GM23338 (cell line): ENCODE data around the gene MRPS18C. TPM values are rescaled to one million over a fixed set of nuclear protein-coding genes. Genes with fewer than 3 reads are reported as not detected.

ENCODE experiments used
- ATAC-seq: fragments of 200-7000 bp; cut with Tn5 transposase; 3 replicates; pipeline ENCODE4 v1.9.1; 2020
- DNase-seq: peaks from one replicate; pipeline ENCODE4 v3.0.0-alpha.2; 2015; ENCODE audit warnings: low spot score
- H2AFZ ChIP-seq: fragments of 200-600 bp; sonication (generic); 2 replicates; pipeline ENCODE4 v1.8.0; 2016; ENCODE audit warnings: antibody characterized with exemption, mild to moderate bottlenecking, moderate library complexity
- H3F3A ChIP-seq: fragments of 200-600 bp; sonication (generic); replicated peaks from 2 replicates; pipeline ENCODE4 v1.8.0; 2017; ENCODE audit warnings: antibody characterized with exemption, mixed run types, low read depth
- H3K27ac ChIP-seq: fragments of 200-600 bp; sonication (generic); 2 replicates; pipeline ENCODE4 v1.6.1; 2016; ENCODE audit warnings: low read depth
- H3K27me3 ChIP-seq: fragments of 200-600 bp; sonication (generic); 2 replicates; pipeline ENCODE4 v1.8.0; 2016; ENCODE audit warnings: mild to moderate bottlenecking, mixed run types, moderate library complexity; ENCODE audit not compliant: insufficient read depth
- H3K36me3 ChIP-seq: fragments of 200-600 bp; sonication (generic); 2 replicates; pipeline ENCODE4 v1.8.0; 2016; ENCODE audit warnings: mild to moderate bottlenecking; ENCODE audit not compliant: insufficient read depth
- H3K4me1 ChIP-seq: fragments of 200-600 bp; sonication (generic); 2 replicates; pipeline ENCODE4 v1.8.0; 2016; ENCODE audit warnings: mild to moderate bottlenecking, moderate library complexity; ENCODE audit not compliant: insufficient read depth
- H3K4me2 ChIP-seq: fragments of 200-600 bp; sonication (generic); 2 replicates; pipeline ENCODE4 v1.7.1; 2017; ENCODE audit warnings: mixed run types
- H3K4me3 ChIP-seq: fragments of 200-600 bp; sonication (generic); 2 replicates; pipeline ENCODE4 v1.6.1; 2016; ENCODE audit warnings: mixed run types
- H3K79me2 ChIP-seq: fragments of 200-600 bp; sonication (generic); replicated peaks from 2 replicates; pipeline ENCODE4 v1.8.0; 2017; ENCODE audit warnings: mild to moderate bottlenecking; ENCODE audit not compliant: insufficient read depth
- H3K9me2 ChIP-seq: fragments of 200-600 bp; sonication (generic); 2 replicates; pipeline ENCODE4 v1.8.0; 2017; ENCODE audit not compliant: insufficient read depth
- H4K20me1 ChIP-seq: fragments of 200-600 bp; sonication (generic); replicated peaks from 2 replicates; pipeline ENCODE4 v1.8.0; 2017; ENCODE audit warnings: mild to moderate bottlenecking; ENCODE audit not compliant: insufficient read depth
- H3K27ac Mint-ChIP-seq: 2 replicates; pipeline ENCODE4 v1.8.0; 2020; ENCODE audit warnings: inconsistent platforms, mild to moderate bottlenecking, moderate library complexity, mixed read lengths
- H3K27me3 Mint-ChIP-seq: 3 replicates; pipeline ENCODE4 v1.8.0; 2022; ENCODE audit warnings: low read depth, mild to moderate bottlenecking, moderate library complexity, mixed read lengths, inconsistent platforms; ENCODE audit not compliant: insufficient read depth, poor library complexity
- H3K36me3 Mint-ChIP-seq: 3 replicates; pipeline ENCODE4 v1.8.0; 2021; ENCODE audit warnings: low read depth, mild to moderate bottlenecking, inconsistent platforms, moderate library complexity, mixed read lengths
- H3K4me1 Mint-ChIP-seq: 3 replicates; pipeline ENCODE4 v1.8.0; 2020; ENCODE audit warnings: mild to moderate bottlenecking, inconsistent platforms, mixed read lengths
- H3K4me3 Mint-ChIP-seq: 3 replicates; pipeline ENCODE4 v1.8.0; 2021; ENCODE audit warnings: moderate library complexity, mild to moderate bottlenecking, inconsistent platforms, mixed read lengths
- H3K9me3 Mint-ChIP-seq: 3 replicates; pipeline ENCODE4 v1.8.0; 2020; ENCODE audit warnings: moderate library complexity, mild to moderate bottlenecking, inconsistent platforms, mixed read lengths
- CREB1 ChIP-seq: fragments of 250-450 bp; sonication (Bioruptor Pico); IDR thresholded peaks from 2 replicates; pipeline ENCODE4 v1.5.0; 2020; ENCODE audit warnings: low read depth, mild to moderate bottlenecking, moderate library complexity
- EZH2 ChIP-seq: fragments of 200-600 bp; sonication (generic); IDR thresholded peaks from one replicate; pipeline ENCODE4 v1.8.0; 2017; ENCODE audit warnings: antibody characterized with exemption, mild to moderate bottlenecking, low read depth; ENCODE audit not compliant: unreplicated experiment
- EZH2phosphoT487 ChIP-seq: fragments of 200-600 bp; sonication (generic); IDR thresholded peaks from one replicate; pipeline ENCODE4 v1.8.1; 2018; ENCODE audit warnings: antibody characterized with exemption; ENCODE audit not compliant: unreplicated experiment
- JUNB ChIP-seq: IDR thresholded peaks from one replicate; pipeline ENCODE4 v1.6.1; 2016; ENCODE audit warnings: antibody characterized with exemption; ENCODE audit not compliant: unreplicated experiment
- NANOG ChIP-seq: IDR thresholded peaks from 2 replicates; pipeline ENCODE4 v1.6.1; 2016; ENCODE audit warnings: antibody characterized with exemption, borderline replicate concordance
- POLR2AphosphoS5 ChIP-seq: IDR thresholded peaks from 2 replicates; pipeline ENCODE4 v1.6.1; 2016; ENCODE audit warnings: antibody characterized with exemption, low read depth
- STAT1 ChIP-seq: IDR thresholded peaks from one replicate; pipeline ENCODE4 v1.6.1; 2016; ENCODE audit warnings: antibody characterized with exemption; ENCODE audit not compliant: unreplicated experiment
- ZNF114 ChIP-seq: fragments of 250-450 bp; sonication (Bioruptor Pico); IDR thresholded peaks from 2 replicates; pipeline ENCODE4 v1.5.0; 2020; ENCODE audit warnings: mild to moderate bottlenecking, moderate library complexity
- ZNF331 ChIP-seq: fragments of 250-450 bp; sonication (Bioruptor Pico); IDR thresholded peaks from 2 replicates; pipeline ENCODE4 v1.5.0; 2020; ENCODE audit warnings: low read depth, mild to moderate bottlenecking, moderate library complexity
- polyA plus RNA-seq: library from polyadenylated mRNA; unstranded; fragments of >200 nt; fragmentation: Nextera tagmentation; extraction: Ambion mirVana; gene quantifications from 2 replicates; pipeline ENCODE4 v1.2.1, GENCODE V29; 2016
- total RNA-seq: library from RNA; depleted of rRNA; stranded (reverse); fragments of >200 nt; shearing (Covaris generic); gene quantifications from 2 replicates; pipeline ENCODE4 v1.2.3, GENCODE V29; 2014
- TF ChIP-seq, protein P1 (sequence below): IDR thresholded peaks from one replicate; pipeline ENCODE4 v1.6.1; 2018; ENCODE audit warnings: antibody characterized with exemption; ENCODE audit not compliant: unreplicated experiment
- TF ChIP-seq, protein P2 (sequence below): IDR thresholded peaks from 2 replicates; pipeline ENCODE4 v1.6.1; 2016; ENCODE audit warnings: antibody characterized with exemption
- TF ChIP-seq, protein P3 (sequence below): fragments of 250-450 bp; sonication (Bioruptor Pico); IDR thresholded peaks from 2 replicates; pipeline ENCODE4 v1.5.0; 2020; ENCODE audit warnings: mild to moderate bottlenecking, moderate library complexity
- TF ChIP-seq, protein P4 (sequence below), 2 experiments: fragments of 200-600 bp in 1 of 2; sonication (generic) in 1 of 2; conservative IDR thresholded peaks; 2 replicates each; pipeline versions ENCODE4 v1.5.1 to v1.6.1; 2016 to 2017; ENCODE audit warnings: antibody characterized with exemption in 2 of 2, low read depth in 2 of 2, mild to moderate bottlenecking in 2 of 2, moderate library complexity in 1 of 2

MRPS18C gene
- total and polyA plus RNA-seq, 2 experiments from 2014 or later: 26.8 to 197 TPM

DNA sequence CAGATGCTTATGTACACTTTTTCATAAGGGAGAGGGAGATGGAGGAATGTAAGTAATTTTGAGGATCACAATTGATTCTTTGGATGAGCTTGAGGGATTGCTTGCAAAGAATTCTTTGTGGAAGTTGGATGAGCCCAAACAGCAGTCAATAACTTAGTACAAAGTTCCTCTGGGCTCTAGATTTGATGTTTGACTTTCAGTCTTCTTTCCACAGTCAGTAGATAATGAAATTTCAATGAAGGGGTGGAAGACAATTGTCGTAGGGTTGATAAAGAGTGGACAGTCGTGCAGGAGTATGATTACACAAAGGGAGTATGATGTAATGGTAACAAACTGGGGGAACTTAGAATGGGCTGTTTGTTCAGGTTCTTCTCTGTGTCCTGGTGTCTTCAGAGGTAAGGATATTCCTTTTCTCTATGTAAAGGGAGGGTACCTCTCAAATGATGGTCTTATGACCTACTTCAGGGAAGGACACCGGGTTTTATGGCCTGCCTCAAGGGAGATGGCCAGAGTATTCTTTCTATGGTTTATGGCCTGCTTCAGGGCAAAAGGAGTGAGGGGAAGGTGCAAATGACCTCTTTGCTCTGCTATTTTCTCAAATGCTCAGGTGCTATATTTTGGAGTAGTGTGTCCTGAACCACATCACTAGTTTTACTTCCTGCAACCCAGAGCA is 30.7 kb downstream of the MRPS18C start:
- Histone ChIP-seq H3K27me3 (peaks cover 9% of the 10 kb centered on the region), H2AFZ (no peak overlapping the region; the same call in 1 of the 2 replicates), H3F3A (no peaks in the 10 kb centered on the region), H3K36me3 (no peaks in the 10 kb centered on the region), H3K4me2 (no peak overlapping the region), H3K79me2 (no peaks in the 10 kb centered on the region), H3K27ac (no peak overlapping the region), H4K20me1 (no peaks in the 10 kb centered on the region), H3K4me1 (peaks cover 4% of the 10 kb centered on the region), H3K4me3 (no peak overlapping the region), H3K9me2 (no peaks in the 10 kb centered on the region)
- peaks cover 4% of the 10 kb centered on the region; the same call in 2 of the 3 replicates for H3K4me1 Mint-ChIP-seq
- DNase-seq (no peak), ATAC-seq (no peak)
- H3K4me3 Mint-ChIP-seq: no peak overlapping the region
- peaks cover 3% of the 10 kb centered on the region; the same call in 2 of the 3 replicates for H3K36me3 Mint-ChIP-seq
- TF ChIP-seq CREB1 (CRISPR knock-in tag): no peak
- TF ChIP-seq, protein P1, sequence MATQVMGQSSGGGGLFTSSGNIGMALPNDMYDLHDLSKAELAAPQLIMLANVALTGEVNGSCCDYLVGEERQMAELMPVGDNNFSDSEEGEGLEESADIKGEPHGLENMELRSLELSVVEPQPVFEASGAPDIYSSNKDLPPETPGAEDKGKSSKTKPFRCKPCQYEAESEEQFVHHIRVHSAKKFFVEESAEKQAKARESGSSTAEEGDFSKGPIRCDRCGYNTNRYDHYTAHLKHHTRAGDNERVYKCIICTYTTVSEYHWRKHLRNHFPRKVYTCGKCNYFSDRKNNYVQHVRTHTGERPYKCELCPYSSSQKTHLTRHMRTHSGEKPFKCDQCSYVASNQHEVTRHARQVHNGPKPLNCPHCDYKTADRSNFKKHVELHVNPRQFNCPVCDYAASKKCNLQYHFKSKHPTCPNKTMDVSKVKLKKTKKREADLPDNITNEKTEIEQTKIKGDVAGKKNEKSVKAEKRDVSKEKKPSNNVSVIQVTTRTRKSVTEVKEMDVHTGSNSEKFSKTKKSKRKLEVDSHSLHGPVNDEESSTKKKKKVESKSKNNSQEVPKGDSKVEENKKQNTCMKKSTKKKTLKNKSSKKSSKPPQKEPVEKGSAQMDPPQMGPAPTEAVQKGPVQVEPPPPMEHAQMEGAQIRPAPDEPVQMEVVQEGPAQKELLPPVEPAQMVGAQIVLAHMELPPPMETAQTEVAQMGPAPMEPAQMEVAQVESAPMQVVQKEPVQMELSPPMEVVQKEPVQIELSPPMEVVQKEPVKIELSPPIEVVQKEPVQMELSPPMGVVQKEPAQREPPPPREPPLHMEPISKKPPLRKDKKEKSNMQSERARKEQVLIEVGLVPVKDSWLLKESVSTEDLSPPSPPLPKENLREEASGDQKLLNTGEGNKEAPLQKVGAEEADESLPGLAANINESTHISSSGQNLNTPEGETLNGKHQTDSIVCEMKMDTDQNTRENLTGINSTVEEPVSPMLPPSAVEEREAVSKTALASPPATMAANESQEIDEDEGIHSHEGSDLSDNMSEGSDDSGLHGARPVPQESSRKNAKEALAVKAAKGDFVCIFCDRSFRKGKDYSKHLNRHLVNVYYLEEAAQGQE: no peak
- TF ChIP-seq STAT1: no peak
- TF ChIP-seq, protein P2, sequence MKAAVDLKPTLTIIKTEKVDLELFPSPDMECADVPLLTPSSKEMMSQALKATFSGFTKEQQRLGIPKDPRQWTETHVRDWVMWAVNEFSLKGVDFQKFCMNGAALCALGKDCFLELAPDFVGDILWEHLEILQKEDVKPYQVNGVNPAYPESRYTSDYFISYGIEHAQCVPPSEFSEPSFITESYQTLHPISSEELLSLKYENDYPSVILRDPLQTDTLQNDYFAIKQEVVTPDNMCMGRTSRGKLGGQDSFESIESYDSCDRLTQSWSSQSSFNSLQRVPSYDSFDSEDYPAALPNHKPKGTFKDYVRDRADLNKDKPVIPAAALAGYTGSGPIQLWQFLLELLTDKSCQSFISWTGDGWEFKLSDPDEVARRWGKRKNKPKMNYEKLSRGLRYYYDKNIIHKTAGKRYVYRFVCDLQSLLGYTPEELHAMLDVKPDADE: no peak
- TF ChIP-seq, protein P3, sequence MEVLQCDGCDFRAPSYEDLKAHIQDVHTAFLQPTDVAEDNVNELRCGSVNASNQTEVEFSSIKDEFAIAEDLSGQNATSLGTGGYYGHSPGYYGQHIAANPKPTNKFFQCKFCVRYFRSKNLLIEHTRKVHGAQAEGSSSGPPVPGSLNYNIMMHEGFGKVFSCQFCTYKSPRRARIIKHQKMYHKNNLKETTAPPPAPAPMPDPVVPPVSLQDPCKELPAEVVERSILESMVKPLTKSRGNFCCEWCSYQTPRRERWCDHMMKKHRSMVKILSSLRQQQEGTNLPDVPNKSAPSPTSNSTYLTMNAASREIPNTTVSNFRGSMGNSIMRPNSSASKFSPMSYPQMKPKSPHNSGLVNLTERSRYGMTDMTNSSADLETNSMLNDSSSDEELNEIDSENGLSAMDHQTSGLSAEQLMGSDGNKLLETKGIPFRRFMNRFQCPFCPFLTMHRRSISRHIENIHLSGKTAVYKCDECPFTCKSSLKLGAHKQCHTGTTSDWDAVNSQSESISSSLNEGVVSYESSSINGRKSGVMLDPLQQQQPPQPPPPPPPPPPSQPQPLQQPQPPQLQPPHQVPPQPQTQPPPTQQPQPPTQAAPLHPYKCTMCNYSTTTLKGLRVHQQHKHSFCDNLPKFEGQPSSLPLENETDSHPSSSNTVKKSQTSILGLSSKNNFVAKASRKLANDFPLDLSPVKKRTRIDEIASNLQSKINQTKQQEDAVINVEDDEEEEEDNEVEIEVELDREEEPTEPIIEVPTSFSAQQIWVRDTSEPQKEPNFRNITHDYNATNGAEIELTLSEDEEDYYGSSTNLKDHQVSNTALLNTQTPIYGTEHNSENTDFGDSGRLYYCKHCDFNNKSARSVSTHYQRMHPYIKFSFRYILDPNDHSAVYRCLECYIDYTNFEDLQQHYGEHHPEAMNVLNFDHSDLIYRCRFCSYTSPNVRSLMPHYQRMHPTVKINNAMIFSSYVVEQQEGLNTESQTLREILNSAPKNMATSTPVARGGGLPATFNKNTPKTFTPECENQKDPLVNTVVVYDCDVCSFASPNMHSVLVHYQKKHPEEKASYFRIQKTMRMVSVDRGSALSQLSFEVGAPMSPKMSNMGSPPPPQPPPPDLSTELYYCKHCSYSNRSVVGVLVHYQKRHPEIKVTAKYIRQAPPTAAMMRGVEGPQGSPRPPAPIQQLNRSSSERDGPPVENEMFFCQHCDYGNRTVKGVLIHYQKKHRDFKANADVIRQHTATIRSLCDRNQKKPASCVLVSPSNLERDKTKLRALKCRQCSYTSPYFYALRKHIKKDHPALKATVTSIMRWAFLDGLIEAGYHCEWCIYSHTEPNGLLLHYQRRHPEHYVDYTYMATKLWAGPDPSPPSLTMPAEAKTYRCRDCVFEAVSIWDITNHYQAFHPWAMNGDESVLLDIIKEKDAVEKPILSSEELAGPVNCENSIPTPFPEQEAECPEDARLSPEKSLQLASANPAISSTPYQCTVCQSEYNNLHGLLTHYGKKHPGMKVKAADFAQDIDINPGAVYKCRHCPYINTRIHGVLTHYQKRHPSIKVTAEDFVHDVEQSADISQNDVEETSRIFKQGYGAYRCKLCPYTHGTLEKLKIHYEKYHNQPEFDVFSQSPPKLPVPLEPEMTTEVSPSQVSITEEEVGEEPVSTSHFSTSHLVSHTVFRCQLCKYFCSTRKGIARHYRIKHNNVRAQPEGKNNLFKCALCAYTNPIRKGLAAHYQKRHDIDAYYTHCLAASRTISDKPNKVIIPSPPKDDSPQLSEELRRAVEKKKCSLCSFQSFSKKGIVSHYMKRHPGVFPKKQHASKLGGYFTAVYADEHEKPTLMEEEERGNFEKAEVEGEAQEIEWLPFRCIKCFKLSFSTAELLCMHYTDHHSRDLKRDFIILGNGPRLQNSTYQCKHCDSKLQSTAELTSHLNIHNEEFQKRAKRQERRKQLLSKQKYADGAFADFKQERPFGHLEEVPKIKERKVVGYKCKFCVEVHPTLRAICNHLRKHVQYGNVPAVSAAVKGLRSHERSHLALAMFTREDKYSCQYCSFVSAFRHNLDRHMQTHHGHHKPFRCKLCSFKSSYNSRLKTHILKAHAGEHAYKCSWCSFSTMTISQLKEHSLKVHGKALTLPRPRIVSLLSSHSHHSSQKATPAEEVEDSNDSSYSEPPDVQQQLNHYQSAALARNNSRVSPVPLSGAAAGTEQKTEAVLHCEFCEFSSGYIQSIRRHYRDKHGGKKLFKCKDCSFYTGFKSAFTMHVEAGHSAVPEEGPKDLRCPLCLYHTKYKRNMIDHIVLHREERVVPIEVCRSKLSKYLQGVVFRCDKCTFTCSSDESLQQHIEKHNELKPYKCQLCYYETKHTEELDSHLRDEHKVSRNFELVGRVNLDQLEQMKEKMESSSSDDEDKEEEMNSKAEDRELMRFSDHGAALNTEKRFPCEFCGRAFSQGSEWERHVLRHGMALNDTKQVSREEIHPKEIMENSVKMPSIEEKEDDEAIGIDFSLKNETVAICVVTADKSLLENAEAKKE (CRISPR knock-in tag): no peak
- no peak for TF ChIP-seq POLR2AphosphoS5
- no peak for TF ChIP-seq ZNF114 (CRISPR knock-in tag)
- no peak for TF ChIP-seq NANOG
- TF ChIP-seq, protein P4, sequence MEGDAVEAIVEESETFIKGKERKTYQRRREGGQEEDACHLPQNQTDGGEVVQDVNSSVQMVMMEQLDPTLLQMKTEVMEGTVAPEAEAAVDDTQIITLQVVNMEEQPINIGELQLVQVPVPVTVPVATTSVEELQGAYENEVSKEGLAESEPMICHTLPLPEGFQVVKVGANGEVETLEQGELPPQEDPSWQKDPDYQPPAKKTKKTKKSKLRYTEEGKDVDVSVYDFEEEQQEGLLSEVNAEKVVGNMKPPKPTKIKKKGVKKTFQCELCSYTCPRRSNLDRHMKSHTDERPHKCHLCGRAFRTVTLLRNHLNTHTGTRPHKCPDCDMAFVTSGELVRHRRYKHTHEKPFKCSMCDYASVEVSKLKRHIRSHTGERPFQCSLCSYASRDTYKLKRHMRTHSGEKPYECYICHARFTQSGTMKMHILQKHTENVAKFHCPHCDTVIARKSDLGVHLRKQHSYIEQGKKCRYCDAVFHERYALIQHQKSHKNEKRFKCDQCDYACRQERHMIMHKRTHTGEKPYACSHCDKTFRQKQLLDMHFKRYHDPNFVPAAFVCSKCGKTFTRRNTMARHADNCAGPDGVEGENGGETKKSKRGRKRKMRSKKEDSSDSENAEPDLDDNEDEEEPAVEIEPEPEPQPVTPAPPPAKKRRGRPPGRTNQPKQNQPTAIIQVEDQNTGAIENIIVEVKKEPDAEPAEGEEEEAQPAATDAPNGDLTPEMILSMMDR (conservative IDR thresholded peaks at IDR 0.05; ENCODE audit: low read depth in 2 of 2): no peak
- TF ChIP-seq ZNF331: no peak
- no peak for TF ChIP-seq EZH2phosphoT487
- no peak for TF ChIP-seq JUNB
- TF ChIP-seq EZH2: no peak
- no peaks in the 10 kb centered on the region for H3K9me3 Mint-ChIP-seq
- H3K27ac Mint-ChIP-seq: no peak overlapping the region
- peaks cover 6% of the 10 kb centered on the region for H3K27me3 Mint-ChIP-seq
